Type B pancreatic cell (in vitro differentiated cells): ENCODE measurements around the gene PIP4K2A. TPM values are rescaled to one million over a fixed set of nuclear protein-coding genes. Genes with fewer than 3 reads are reported as not detected.

Source experiments
- DNase-seq: peaks from one replicate; pipeline ENCODE4 v3.0.0; 2021; ENCODE audit warnings: mixed read lengths; ENCODE audit not compliant: unreplicated experiment; ENCODE audit errors: extremely low spot score
- H3K27ac Mint-ChIP-seq: 2 replicates; pipeline ENCODE4 v1.8.0; 2021; ENCODE audit warnings: mild to moderate bottlenecking, mixed read lengths
- H3K27me3 Mint-ChIP-seq: 2 replicates; pipeline ENCODE4 v1.8.0; 2021; ENCODE audit warnings: mixed read lengths
- H3K36me3 Mint-ChIP-seq: 2 replicates; pipeline ENCODE4 v1.8.0; 2021; ENCODE audit warnings: mixed read lengths
- H3K4me1 Mint-ChIP-seq: one replicate; pipeline ENCODE4 v1.8.0; 2021; ENCODE audit warnings: mixed read lengths; ENCODE audit not compliant: unreplicated experiment
- H3K4me3 Mint-ChIP-seq: 2 replicates; pipeline ENCODE4 v1.8.0; 2021; ENCODE audit warnings: mild to moderate bottlenecking, mixed read lengths
- H3K9me3 Mint-ChIP-seq: 2 replicates; pipeline ENCODE4 v1.8.0; 2021; ENCODE audit warnings: mixed read lengths
- CTCF ChIP-seq: fragments of 200-600 bp; sonication (generic); conservative IDR thresholded peaks from 2 replicates; pipeline ENCODE4 v1.5.0; 2021; ENCODE audit warnings: antibody characterized with exemption, mild to moderate bottlenecking
- total RNA-seq: library from RNA; stranded (reverse); gene quantifications from 2 replicates; pipeline ENCODE4 v1.2.1, GENCODE V29; 2021; ENCODE audit warnings: low replicate concordance

The PIP4K2A gene
- total RNA-seq, 1 donor from 2014 or later = 15.7 TPM

GRCh38 chr10:22699976-22700375 lies 14.4 kb downstream of the PIP4K2A start:
- H3K4me3 Mint-ChIP-seq = no peak overlapping the region
- H3K27me3 Mint-ChIP-seq = no peaks in the 10 kb centered on the region
- no peaks in the 10 kb centered on the region for H3K9me3 Mint-ChIP-seq
- DNase-seq = no peak
- no peak for TF ChIP-seq CTCF
- peaks cover 6% of the 10 kb centered on the region for H3K36me3 Mint-ChIP-seq
- peaks cover 7% of the 10 kb centered on the region for H3K4me1 Mint-ChIP-seq
- H3K27ac Mint-ChIP-seq = no peak overlapping the region

- Mint-ChIP-seq H3K9me3 (no peaks in the 10 kb centered on the region), H3K36me3 (peaks cover 5% of the 10 kb centered on the region), H3K4me1 (peaks cover 6% of the 10 kb centered on the region), H3K27ac (no peak overlapping the region), H3K4me3 (no peak overlapping the region), H3K27me3 (no peaks in the 10 kb centered on the region)
- no peak for DNase-seq
- no peak for TF ChIP-seq CTCF
These were observed 15.4 kb downstream of the PIP4K2A start for GRCh38 chr10:22698941-22699440.

GRCh38 chr10:22697800-22698199 lies 16.6 kb downstream of the PIP4K2A start:
- H3K9me3 Mint-ChIP-seq = no peaks in the 10 kb centered on the region
- no peak overlapping the region for H3K27ac Mint-ChIP-seq
- no peak for DNase-seq
- H3K36me3 Mint-ChIP-seq = no peaks in the 10 kb centered on the region
- no peak overlapping the region for H3K4me3 Mint-ChIP-seq
- H3K27me3 Mint-ChIP-seq = no peaks in the 10 kb centered on the region
- H3K4me1 Mint-ChIP-seq = no peaks in the 10 kb centered on the region
- no peak for TF ChIP-seq CTCF

- Mint-ChIP-seq H3K9me3 (no peaks in the 10 kb centered on the region), H3K27me3 (no peaks in the 10 kb centered on the region), H3K4me3 (no peak overlapping the region), H3K27ac (no peak overlapping the region), H3K36me3 (peaks cover 4% of the 10 kb centered on the region), H3K4me1 (no peaks in the 10 kb centered on the region)
- no peak for DNase-seq
- no peak for TF ChIP-seq CTCF
These were observed 17.3 kb downstream of the PIP4K2A start for GRCh38 chr10:22697101-22697500.

- Mint-ChIP-seq H3K4me1 (peaks cover 4% of the 10 kb centered on the region), H3K36me3 (peaks cover 7% of the 10 kb centered on the region), H3K27ac (no peak overlapping the region)
These were observed 20.5 kb downstream of the PIP4K2A start for GRCh38 chr10:22693860-22694259.

More at GRCh38 chr10:22693860-22694259, 20.5 kb downstream of the PIP4K2A start:
- TF ChIP-seq CTCF = no peak
- Mint-ChIP-seq H3K9me3 (no peaks in the 10 kb centered on the region), H3K4me3 (no peak overlapping the region), H3K27me3 (no peaks in the 10 kb centered on the region)
- no peak for DNase-seq
